AG09319 (cell line): Measurements from ENCODE around the gene ZNF14.

Experiments
- DNase-seq: peaks from one replicate; pipeline ENCODE4 v3.0.0-alpha.2; 2010; ENCODE audit warnings: low read depth; ENCODE audit errors: extremely low read depth
- TF ChIP-seq, protein P1 (sequence below): IDR thresholded peaks from 2 replicates; pipeline ENCODE4 v1.5.1; 2011; ENCODE audit warnings: low read depth, mild to moderate bottlenecking, inconsistent platforms, low read length, moderate library complexity

The ZNF14 gene

DNA sequence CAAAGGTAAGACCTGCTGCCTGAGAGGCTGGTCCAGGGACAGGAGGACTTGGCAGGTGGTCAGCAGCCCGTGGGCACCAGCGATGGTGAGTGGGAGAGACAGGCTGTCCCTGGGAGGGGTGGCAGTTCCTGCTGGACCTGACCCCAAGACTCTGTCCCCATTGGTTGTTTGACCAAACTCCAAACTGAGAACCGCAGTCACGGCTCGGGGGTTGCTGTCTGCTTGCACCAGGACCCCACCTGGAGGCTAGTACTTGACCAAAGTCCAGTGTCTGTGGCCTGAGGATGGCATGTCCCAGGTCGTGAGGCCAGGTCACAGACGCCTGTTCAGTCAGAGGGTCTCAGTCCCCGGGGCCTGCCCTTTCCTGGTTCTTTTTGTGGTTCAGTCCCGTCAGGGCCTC is 9.9 kb upstream of the ZNF14 start:
- DNase-seq, result no peak
- TF ChIP-seq, protein P1, sequence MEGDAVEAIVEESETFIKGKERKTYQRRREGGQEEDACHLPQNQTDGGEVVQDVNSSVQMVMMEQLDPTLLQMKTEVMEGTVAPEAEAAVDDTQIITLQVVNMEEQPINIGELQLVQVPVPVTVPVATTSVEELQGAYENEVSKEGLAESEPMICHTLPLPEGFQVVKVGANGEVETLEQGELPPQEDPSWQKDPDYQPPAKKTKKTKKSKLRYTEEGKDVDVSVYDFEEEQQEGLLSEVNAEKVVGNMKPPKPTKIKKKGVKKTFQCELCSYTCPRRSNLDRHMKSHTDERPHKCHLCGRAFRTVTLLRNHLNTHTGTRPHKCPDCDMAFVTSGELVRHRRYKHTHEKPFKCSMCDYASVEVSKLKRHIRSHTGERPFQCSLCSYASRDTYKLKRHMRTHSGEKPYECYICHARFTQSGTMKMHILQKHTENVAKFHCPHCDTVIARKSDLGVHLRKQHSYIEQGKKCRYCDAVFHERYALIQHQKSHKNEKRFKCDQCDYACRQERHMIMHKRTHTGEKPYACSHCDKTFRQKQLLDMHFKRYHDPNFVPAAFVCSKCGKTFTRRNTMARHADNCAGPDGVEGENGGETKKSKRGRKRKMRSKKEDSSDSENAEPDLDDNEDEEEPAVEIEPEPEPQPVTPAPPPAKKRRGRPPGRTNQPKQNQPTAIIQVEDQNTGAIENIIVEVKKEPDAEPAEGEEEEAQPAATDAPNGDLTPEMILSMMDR, result no peak

DNA sequence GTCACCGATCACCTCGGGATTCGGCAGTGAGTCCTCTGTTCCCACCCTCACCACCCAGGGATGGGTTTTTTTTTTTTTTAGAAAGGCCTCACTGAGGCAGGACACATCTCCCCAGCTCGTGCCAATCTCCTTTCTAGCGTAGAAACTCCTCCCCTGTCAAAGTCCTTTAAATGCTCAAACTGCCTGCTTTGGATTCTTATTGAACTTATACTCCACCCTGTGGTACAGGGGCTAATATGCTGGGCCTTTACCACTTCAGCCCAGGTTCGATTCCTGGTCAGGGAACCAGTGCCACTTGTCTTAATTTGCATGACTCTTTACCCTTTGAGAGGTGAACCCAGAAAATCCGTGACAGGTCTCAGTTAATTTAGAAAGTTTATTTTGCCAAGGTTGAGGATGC is 8.3 kb upstream of the ZNF14 start:
- DNase-seq, result no peak
- TF ChIP-seq, protein P1, result no peak

DNA sequence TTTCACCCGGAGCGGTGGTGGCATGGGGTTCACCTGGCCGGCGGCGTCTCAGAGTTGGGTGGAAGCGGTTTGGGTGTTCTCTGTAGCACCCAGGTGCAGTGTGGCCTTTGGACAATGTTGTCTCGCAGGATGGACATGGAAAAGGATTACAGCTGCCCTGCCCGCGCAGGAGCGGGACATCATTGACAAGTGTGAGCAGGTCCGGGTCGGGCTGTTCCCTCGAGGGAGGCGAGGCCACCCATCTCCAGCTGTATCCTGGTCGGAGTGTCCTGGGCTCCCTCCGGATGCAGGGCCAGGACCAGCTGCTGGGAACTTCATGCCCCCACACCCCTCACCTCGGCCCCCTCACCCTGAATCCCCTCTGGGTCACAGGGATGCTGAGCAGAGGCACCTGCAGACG is 7.8 kb upstream of the ZNF14 start:
- TF ChIP-seq, protein P1, result no peak
- no peak for DNase-seq

DNA sequence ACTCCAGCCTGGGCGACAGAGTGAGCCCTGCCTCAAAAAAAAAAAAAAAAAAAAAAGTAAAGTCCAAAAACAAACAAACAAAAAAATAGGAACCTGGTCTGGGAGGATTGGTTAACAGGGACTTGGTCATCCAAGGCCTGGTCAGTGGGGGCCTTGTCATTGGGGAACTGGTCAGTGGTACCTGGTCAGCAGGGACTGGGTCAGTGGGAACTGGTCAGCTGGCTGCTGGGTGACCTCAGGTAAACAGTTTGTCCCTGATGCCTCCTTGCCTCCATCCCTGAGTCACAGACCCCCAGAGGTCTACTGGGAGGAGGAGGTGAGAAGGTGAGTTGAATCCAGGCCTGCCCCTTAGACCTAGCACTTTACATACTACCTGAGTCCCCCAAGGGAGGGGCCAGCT is 5.7 kb upstream of the ZNF14 start:
- no peak for DNase-seq
- TF ChIP-seq, protein P1, result no peak

DNA sequence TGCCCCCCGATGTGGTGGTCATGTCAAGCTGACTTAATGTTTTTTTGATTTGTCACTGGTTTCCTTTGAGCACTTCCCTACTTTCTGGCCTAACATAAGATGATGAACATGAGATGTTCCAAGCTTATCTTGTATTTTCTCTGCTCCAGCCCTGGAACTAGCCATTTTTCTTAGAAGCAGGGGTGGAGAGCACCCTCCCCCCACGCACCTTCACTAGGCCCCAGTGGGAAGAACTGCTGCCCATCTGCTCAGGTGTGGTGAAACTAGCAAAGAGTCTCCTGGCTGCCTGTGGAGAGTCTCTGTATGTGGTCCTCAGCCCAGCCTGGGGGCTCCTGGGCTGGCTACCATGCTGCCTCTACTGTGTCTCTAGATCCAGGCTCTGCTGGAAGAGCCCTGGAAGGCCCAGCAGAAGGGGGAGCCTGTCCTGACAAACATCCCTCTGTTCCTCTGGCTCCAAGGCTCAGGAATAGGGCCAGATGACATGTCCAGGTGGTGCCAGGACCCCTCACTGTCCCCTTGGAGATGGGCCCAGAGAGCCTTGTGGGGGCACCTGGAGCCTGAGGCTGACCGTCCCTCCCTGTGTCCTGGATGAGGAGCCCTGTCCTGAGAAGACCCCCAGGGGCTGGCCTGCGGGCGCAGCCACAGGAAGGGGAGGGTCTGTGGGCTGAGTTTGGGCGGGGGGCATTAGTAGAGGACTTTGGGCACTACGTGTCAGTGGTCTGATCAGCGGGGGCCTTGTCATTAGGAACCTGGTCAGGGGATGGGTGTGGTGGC is 4.8 kb upstream of the ZNF14 start:
- no peak for DNase-seq
- TF ChIP-seq, protein P1, result no peak

DNA sequence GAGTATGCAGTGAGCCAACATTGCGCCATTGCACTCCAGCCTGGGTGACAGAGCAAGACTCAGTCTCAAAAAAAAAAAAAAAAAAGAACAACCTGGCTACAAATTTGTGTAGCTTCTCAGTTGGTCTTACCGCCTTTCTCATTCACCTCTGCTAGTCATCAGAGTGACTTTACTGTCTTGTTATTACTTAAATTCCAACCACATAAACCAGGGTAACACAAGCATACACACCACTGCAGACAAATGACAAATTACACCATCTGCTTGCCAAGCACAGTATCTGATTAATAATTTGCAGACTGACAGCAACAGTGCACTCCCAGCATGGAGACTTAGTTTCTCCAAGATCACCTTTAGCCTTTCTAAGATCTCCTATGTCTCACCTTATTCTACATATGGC is 11.0 kb downstream of the ZNF14 start:
- TF ChIP-seq, protein P1, result no peak
- DNase-seq, result no peak

DNA sequence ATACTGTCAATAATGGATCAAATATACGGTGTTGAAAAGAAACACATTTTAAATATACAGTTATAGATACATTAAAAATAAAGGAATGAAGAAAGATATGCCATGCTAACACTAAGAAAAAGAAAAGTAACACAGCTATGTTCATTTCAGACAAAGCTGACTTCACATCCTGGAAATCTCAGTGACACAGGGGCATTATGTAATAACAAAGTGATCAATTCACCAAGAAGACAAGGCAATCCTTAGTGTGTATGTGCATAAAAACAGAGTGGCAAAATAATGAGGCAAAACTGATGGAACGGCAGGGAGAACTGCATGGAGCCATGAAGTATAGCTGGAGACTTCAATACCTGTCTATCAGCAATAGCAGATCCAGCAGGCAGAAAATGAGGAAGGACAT is 13.1 kb downstream of the ZNF14 start:
- DNase-seq, result no peak
- TF ChIP-seq, protein P1, result no peak
